Uterus (tissue), 2 donors: ENCODE data around the gene NOP14.
"Not testable (repeated sequence)": the region's sequence is repeated elsewhere in the genome, so short reads cannot be mapped to it uniquely, and the experiment has no call there.

ENCODE experiments used
- CTCF ChIP-seq, 4 experiments: fragments of 200-600 bp in 2 of 4; fragments of 450-650 bp in 2 of 4; sonication (generic) in 2 of 4; IDR thresholded peaks; one replicate each; pipeline ENCODE4 v1.5.1; 2016 to 2019; ENCODE audit warnings: antibody characterized with exemption in 4 of 4, mild to moderate bottlenecking in 2 of 4, moderate library complexity in 1 of 4
- POLR2A ChIP-seq, 2 donors: fragments of 450-650 bp; IDR thresholded peaks; one replicate each; pipeline ENCODE4 v1.6.1; 2016; ENCODE audit warnings: antibody characterized with exemption in 2 of 2, mild to moderate bottlenecking in 1 of 2, moderate library complexity in 1 of 2

GRCh38 chr4:2918300-2918699 is 44.9 kb downstream of the NOP14 start:
- TF ChIP-seq POLR2A, CTCF (IDR thresholded peaks at IDR 0.05): not testable (repeated sequence)
